Panc1 (cell line): ENCODE results near the gene PIK3R1.

Source experiments
- CTCF ChIP-seq: fragments of 450-650 bp; IDR thresholded peaks from 2 replicates; pipeline ENCODE4 v1.5.1; 2017; ENCODE audit warnings: mild to moderate bottlenecking
- POLR2AphosphoS5 ChIP-seq: IDR thresholded peaks from 2 replicates; pipeline ENCODE4 v1.6.1; 2012; ENCODE audit warnings: mild to moderate bottlenecking, low read depth, low read length, moderate library complexity
- REST ChIP-seq, 2 experiments: IDR thresholded peaks; 2 replicates each; pipeline ENCODE4 v1.6.1; 2011 to 2012; ENCODE audit warnings: low read depth in 2 of 2, control low read depth in 1 of 2, low read length in 1 of 2, mild to moderate bottlenecking in 1 of 2, moderate library complexity in 1 of 2; ENCODE audit not compliant: insufficient read depth in 1 of 2
- TCF7L2 ChIP-seq: IDR thresholded peaks from 2 replicates; pipeline ENCODE4 v1.6.1; 2011; ENCODE audit warnings: mild to moderate bottlenecking, low read depth, low read length, inconsistent platforms

- no peak for TF ChIP-seq CTCF
- no peak for TF ChIP-seq POLR2AphosphoS5
- TF ChIP-seq REST (IDR thresholded peaks at IDR 0.05; ENCODE audit: insufficient read depth in 1 of 2, low read depth in 2 of 2, low read length in 1 of 2) = no peak
- no peak for TF ChIP-seq TCF7L2
Observed at GRCh38 chr5:68268101-68268851, 52.7 kb downstream of the PIK3R1 start.
